Liver (tissue), 9 donors: Measurements from ENCODE around the gene AEN. TPM values are rescaled to one million over a fixed set of nuclear protein-coding genes. Genes with fewer than 3 reads are reported as not detected.

Source experiments
- DNase-seq: peaks from one replicate; pipeline ENCODE4 v3.0.0-alpha.2; 2017; ENCODE audit warnings: low spot score
- H3K27ac ChIP-seq, 2 donors: one replicate each; pipeline ENCODE4 v1.7.0; 2013; ENCODE audit warnings: inconsistent platforms in 2 of 2, low read length in 2 of 2, control low read depth in 1 of 2, low read depth in 1 of 2, mild to moderate bottlenecking in 1 of 2
- H3K27me3 ChIP-seq, 4 donors: one replicate each; pipeline versions ENCODE4 v1.6.1 to v1.7.0; 2013; ENCODE audit warnings: low read length in 3 of 4, inconsistent platforms in 1 of 4, mild to moderate bottlenecking in 1 of 4, moderate library complexity in 1 of 4; ENCODE audit not compliant: control insufficient read depth in 4 of 4, insufficient read depth in 4 of 4
- H3K36me3 ChIP-seq, 4 donors: one replicate each; pipeline versions ENCODE4 v1.6.1 to v1.7.0; 2013; ENCODE audit warnings: low read length in 3 of 4, mild to moderate bottlenecking in 3 of 4, low read depth in 1 of 4, moderate library complexity in 1 of 4; ENCODE audit not compliant: control insufficient read depth in 4 of 4, insufficient read depth in 3 of 4
- H3K4me1 ChIP-seq, 4 donors: one replicate each; pipeline versions ENCODE4 v1.6.1 to v1.7.0; 2013; ENCODE audit warnings: low read length in 3 of 4, mild to moderate bottlenecking in 3 of 4, moderate library complexity in 1 of 4; ENCODE audit not compliant: control insufficient read depth in 4 of 4, insufficient read depth in 4 of 4
- H3K4me3 ChIP-seq, 3 donors: one replicate each; pipeline versions ENCODE4 v1.6.1 to v1.7.0; 2013; ENCODE audit warnings: low read length in 3 of 3, control low read depth in 1 of 3, low read depth in 1 of 3, mild to moderate bottlenecking in 1 of 3
- H3K9ac ChIP-seq, 2 donors: one replicate each; pipeline ENCODE4 v1.7.0; 2013; ENCODE audit warnings: low read length in 2 of 2, mild to moderate bottlenecking in 2 of 2, moderate library complexity in 2 of 2, control low read depth in 1 of 2, low read depth in 1 of 2
- H3K9me3 ChIP-seq, 4 donors: one replicate each; pipeline versions ENCODE4 v1.6.1 to v1.7.0; 2013; ENCODE audit warnings: low read length in 3 of 4; ENCODE audit not compliant: control insufficient read depth in 4 of 4
- ATF3 ChIP-seq: IDR thresholded peaks from 2 replicates; pipeline ENCODE4 v1.6.1; 2016; ENCODE audit warnings: antibody characterized with exemption
- EGR1 ChIP-seq, 2 donors: IDR thresholded peaks; 2 replicates each; pipeline ENCODE4 v1.6.1; 2016 to 2018; ENCODE audit warnings: antibody characterized with exemption in 2 of 2, low read depth in 2 of 2
- FOXA1 ChIP-seq: IDR thresholded peaks from 2 replicates; pipeline ENCODE4 v1.6.1; 2016; ENCODE audit warnings: antibody characterized with exemption
- FOXA2 ChIP-seq: IDR thresholded peaks from 2 replicates; pipeline ENCODE4 v1.6.1; 2016; ENCODE audit warnings: antibody characterized with exemption
- GABPA ChIP-seq, 2 donors: IDR thresholded peaks in 1 of 2; conservative IDR thresholded peaks in 1 of 2; 2 replicates each; pipeline ENCODE4 v1.6.1; 2016; ENCODE audit warnings: antibody characterized with exemption in 2 of 2, mild to moderate bottlenecking in 1 of 2, moderate library complexity in 1 of 2
- HNF4A ChIP-seq, 2 donors: conservative IDR thresholded peaks; 2 replicates each; pipeline ENCODE4 v1.6.1; 2016; ENCODE audit warnings: antibody characterized with exemption in 2 of 2, mild to moderate bottlenecking in 2 of 2
- JUND ChIP-seq, 2 donors: IDR thresholded peaks; 2 replicates each; pipeline ENCODE4 v1.6.1; 2016; ENCODE audit warnings: antibody characterized with exemption in 2 of 2
- MAX ChIP-seq: IDR thresholded peaks from 2 replicates; pipeline ENCODE4 v1.6.1; 2016; ENCODE audit warnings: antibody characterized with exemption
- NR2F2 ChIP-seq: IDR thresholded peaks from 2 replicates; pipeline ENCODE4 v1.6.1; 2016; ENCODE audit warnings: antibody characterized with exemption
- RAD21 ChIP-seq, 2 donors: IDR thresholded peaks; 2 replicates each; pipeline ENCODE4 v1.6.1; 2016; ENCODE audit warnings: antibody characterized with exemption in 2 of 2, mild to moderate bottlenecking in 2 of 2
- REST ChIP-seq: IDR thresholded peaks from 2 replicates; pipeline ENCODE4 v1.6.1; 2016; ENCODE audit warnings: antibody characterized with exemption, mild to moderate bottlenecking
- RXRA ChIP-seq, 2 donors: IDR thresholded peaks; 2 replicates each; pipeline ENCODE4 v1.6.1; 2017 to 2018; ENCODE audit warnings: antibody characterized with exemption in 2 of 2, mild to moderate bottlenecking in 1 of 2
- YY1 ChIP-seq: IDR thresholded peaks from 2 replicates; pipeline ENCODE4 v1.6.1; 2016; ENCODE audit warnings: antibody characterized with exemption, mild to moderate bottlenecking
- ZBTB33 ChIP-seq: IDR thresholded peaks from 2 replicates; pipeline ENCODE4 v1.6.1; 2016; ENCODE audit warnings: antibody characterized with exemption
- WGBS: extraction: QIAGEN DNeasy Blood & Tissue Kit; methylation state at CpG from one replicate; pipeline ENCODE4 v1.1.7; 2013; 5-methylcytosine and 5-hydroxymethylcytosine counted together
- polyA plus RNA-seq, 2 donors: library from polyadenylated mRNA; stranded (reverse) in 1 of 2; unstranded in 1 of 2; fragments of 200-250 nt in 1 of 2; fragments of >200 nt in 1 of 2; fragmentation: Nextera tagmentation in 1 of 2; extraction: Ambion mirVana in 1 of 2; gene quantifications; one replicate each; pipeline versions ENCODE4 v1.2.1 to v1.2.3, GENCODE V29; 2013 to 2015
- total RNA-seq, 2 donors: library from RNA; depleted of rRNA; stranded (reverse); fragments of >200 nt; gene quantifications; one replicate each; pipeline ENCODE4 v1.2.3, GENCODE V29; 2014
- donor health status: healthy.
- donor health status: healthy.
- donor health status: healthy.
- donor health status: healthy.
- donor health status: healthy.

The AEN gene
- total and polyA plus RNA-seq, 4 donors = 2.8 to 19.2 (median 10.5) TPM

- Histone ChIP-seq H3K4me1 (peaks cover 9 to 24% (median 20%) of the 10 kb centered on the region in 4 donors), H3K27me3 (no peaks in the 10 kb centered on the region), H3K9me3 (no peaks in the 10 kb centered on the region), H3K9ac (no peak overlapping the region), H3K36me3 (no peaks in the 10 kb centered on the region), H3K4me3 (no peak overlapping the region), H3K27ac (no peak overlapping the region)
- TF ChIP-seq GABPA (IDR thresholded peaks at IDR 0.05 in 1 of 2, conservative IDR thresholded peaks at IDR 0.05 in 1 of 2) (no peak), NR2F2 (no peak), ZBTB33 (no peak), YY1 (no peak), JUND (IDR thresholded peaks at IDR 0.05) (no peak), FOXA1 (no peak), HNF4A (conservative IDR thresholded peaks at IDR 0.05) (no peak), ATF3 (no peak), REST (no peak), RAD21 (IDR thresholded peaks at IDR 0.05) (no peak)
- WGBS = 95% methylated on average over 9 of the region's 9 CpGs
- no peak for DNase-seq
Observed at GRCh38 chr15:88651971-88652370, 30.8 kb downstream of the AEN start.

GRCh38 chr15:88652456-88653199, 31.5 kb downstream of the AEN start:
- 80% methylated on average over 7 of the region's 8 CpGs for WGBS
- TF ChIP-seq NR2F2 = no peak
- no peak for TF ChIP-seq MAX
- no peak for TF ChIP-seq FOXA2
- TF ChIP-seq REST = no peak
- no peak for TF ChIP-seq RXRA (IDR thresholded peaks at IDR 0.05)
- no peak for TF ChIP-seq ZBTB33
- no peak for TF ChIP-seq FOXA1
- TF ChIP-seq RAD21 (IDR thresholded peaks at IDR 0.05) = no peak
- no peak for TF ChIP-seq JUND (IDR thresholded peaks at IDR 0.05)
- TF ChIP-seq EGR1 (IDR thresholded peaks at IDR 0.05; ENCODE audit: low read depth in 2 of 2) = no peak
- Histone ChIP-seq H3K4me3 (no peak overlapping the region), H3K27ac (no peak overlapping the region), H3K4me1 (peaks cover 9 to 21% (median 16%) of the 10 kb centered on the region in 4 donors), H3K9me3 (no peaks in the 10 kb centered on the region), H3K27me3 (no peaks in the 10 kb centered on the region), H3K9ac (no peak overlapping the region), H3K36me3 (no peaks in the 10 kb centered on the region)
- DNase-seq = no peak
